Hepatocyte (in vitro differentiated cells): ENCODE data around the gene SLC7A5. TPM values are rescaled to one million over a fixed set of nuclear protein-coding genes. Genes with fewer than 3 reads are reported as not detected.
"Not testable (repeated sequence)": the region's sequence is repeated elsewhere in the genome, so short reads cannot be mapped to it uniquely, and the experiment has no call there.

Experiments
- DNase-seq: peaks from one replicate; pipeline ENCODE4 v3.0.0-alpha.2; 2016; ENCODE audit warnings: low spot score
- H2AFZ ChIP-seq: fragments of 200-600 bp; sonication (generic); 2 replicates; pipeline ENCODE4 v1.6.0; 2016; ENCODE audit warnings: antibody characterized with exemption, mild to moderate bottlenecking
- H3K27ac ChIP-seq: fragments of 200-600 bp; sonication (generic); 2 replicates; pipeline ENCODE4 v1.5.1; 2016; ENCODE audit warnings: mild to moderate bottlenecking
- H3K27me3 ChIP-seq: fragments of 200-600 bp; sonication (generic); 2 replicates; pipeline ENCODE4 v1.6.1; 2016
- H3K36me3 ChIP-seq: fragments of 200-600 bp; sonication (generic); replicated peaks from 2 replicates; pipeline ENCODE4 v1.5.1; 2016; ENCODE audit warnings: low read depth; ENCODE audit not compliant: insufficient read depth
- H3K4me1 ChIP-seq: fragments of 200-600 bp; sonication (generic); 2 replicates; pipeline ENCODE4 v1.5.1; 2016; ENCODE audit warnings: mild to moderate bottlenecking, moderate library complexity; ENCODE audit not compliant: insufficient read depth
- H3K4me2 ChIP-seq: fragments of 200-600 bp; sonication (generic); 2 replicates; pipeline ENCODE4 v1.6.0; 2016
- H3K4me3 ChIP-seq: fragments of 200-600 bp; sonication (generic); 2 replicates; pipeline ENCODE4 v1.5.1; 2016; ENCODE audit warnings: mild to moderate bottlenecking
- H3K79me2 ChIP-seq: fragments of 200-600 bp; sonication (generic); 2 replicates; pipeline ENCODE4 v1.6.0; 2017; ENCODE audit warnings: mild to moderate bottlenecking
- H3K9me2 ChIP-seq: fragments of 200-600 bp; sonication (generic); replicated peaks from 2 replicates; pipeline ENCODE4 v1.6.0; 2017; ENCODE audit warnings: mild to moderate bottlenecking; ENCODE audit not compliant: insufficient read depth
- H3K9me3 ChIP-seq: fragments of 200-600 bp; sonication (generic); 2 replicates; pipeline ENCODE4 v1.5.1; 2016; ENCODE audit warnings: low read depth, mild to moderate bottlenecking
- H4K20me1 ChIP-seq: fragments of 200-600 bp; sonication (generic); 2 replicates; pipeline ENCODE4 v1.6.0; 2016; ENCODE audit warnings: mild to moderate bottlenecking; ENCODE audit not compliant: insufficient read depth, poor library complexity, severe bottlenecking
- CTCF ChIP-seq: fragments of 200-600 bp; sonication (generic); IDR thresholded peaks from 2 replicates; pipeline ENCODE4 v1.5.1; 2016; ENCODE audit warnings: antibody characterized with exemption, mild to moderate bottlenecking; ENCODE audit not compliant: poor library complexity
- EZH2 ChIP-seq: fragments of 200-600 bp; sonication (generic); IDR thresholded peaks from 2 replicates; pipeline ENCODE4 v1.6.1; 2016; ENCODE audit warnings: antibody characterized with exemption, mild to moderate bottlenecking, borderline replicate concordance
- EZH2phosphoT487 ChIP-seq: fragments of 200-600 bp; sonication (generic); IDR thresholded peaks from one replicate; pipeline ENCODE4 v1.6.1; 2018; ENCODE audit warnings: antibody characterized with exemption, mild to moderate bottlenecking, low read depth, moderate library complexity; ENCODE audit not compliant: unreplicated experiment, severe bottlenecking
- WGBS: methylation state at CpG from one replicate; pipeline ENCODE4 v1.1.6; 2016; ENCODE audit warnings: low lambda C conversion rate; ENCODE audit errors: missing lambda C conversion rate; 5-methylcytosine and 5-hydroxymethylcytosine counted together
- polyA plus RNA-seq: library from polyadenylated mRNA; unstranded; fragments of >200 nt; fragmentation: Nextera tagmentation; extraction: Ambion mirVana; gene quantifications from 2 replicates; pipeline ENCODE4 v1.2.1, GENCODE V29; 2016
- total RNA-seq: library from RNA; depleted of rRNA; stranded (reverse); fragments of >200 nt; gene quantifications from 2 replicates; pipeline ENCODE4 v1.2.3, GENCODE V29; 2014

Gene SLC7A5
- total and polyA plus RNA-seq, 2 experiments from 2014 or later: 29.3 to 52.5 TPM

- not testable (repeated sequence) for H3K9me3 ChIP-seq, H3K36me3 ChIP-seq, H2AFZ ChIP-seq, H3K9me2 ChIP-seq, H3K27me3 ChIP-seq, H4K20me1 ChIP-seq
- peak; percentile 61 for DNase-seq
- H3K79me2 ChIP-seq: peaks cover 43% of the 10 kb centered on the region
- peak overlapping the region; percentile 75 for H3K27ac ChIP-seq
- peak overlapping the region; percentile 90 for H3K4me3 ChIP-seq
- peak overlapping the region; percentile 91 for H3K4me2 ChIP-seq
- WGBS: 4% methylated on average over 36 of the region's 37 CpGs
- peaks cover 29% of the 10 kb centered on the region for H3K4me1 ChIP-seq
Measured at GRCh38 chr16:87868254-87869029, 865 bp downstream of the SLC7A5 start.

DNA sequence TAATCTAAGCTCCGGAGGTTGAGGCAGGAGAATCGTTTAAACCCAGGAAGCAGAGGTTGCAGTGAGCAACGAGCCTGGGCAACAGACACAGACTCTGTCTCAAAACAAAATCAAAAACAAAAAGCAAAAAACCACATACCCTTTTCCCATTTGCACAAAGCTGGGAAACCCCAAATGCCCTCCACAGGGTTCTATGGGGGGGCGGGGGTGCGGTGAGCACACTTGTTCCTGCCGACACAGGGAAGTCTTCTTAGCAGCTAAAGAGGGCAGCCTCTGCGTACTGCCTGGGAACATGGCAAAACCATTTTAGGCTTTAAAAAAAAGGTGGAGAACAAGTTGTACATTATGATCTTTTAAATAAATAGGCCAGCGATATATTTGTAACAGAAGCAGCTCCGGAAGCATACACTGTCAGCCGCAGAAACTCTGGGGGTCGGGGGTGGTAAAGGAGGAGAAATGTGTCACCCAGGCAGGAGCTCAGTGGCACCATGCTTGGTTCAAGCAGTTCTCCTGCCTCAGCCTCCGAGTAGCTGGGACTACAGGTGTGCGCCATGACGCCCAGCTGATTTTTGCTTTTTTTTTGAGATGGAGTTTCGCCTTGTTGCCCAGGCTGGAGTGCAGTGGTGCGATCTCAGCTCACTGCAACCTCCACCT, 3.3 kb downstream of the SLC7A5 start:
- not testable (repeated sequence) for H3K4me3 ChIP-seq, DNase-seq, H3K9me2 ChIP-seq, H3K27me3 ChIP-seq, H3K27ac ChIP-seq, H4K20me1 ChIP-seq, H3K9me3 ChIP-seq, H3K36me3 ChIP-seq, H2AFZ ChIP-seq
- Histone ChIP-seq H3K4me2 (peak overlapping the region; percentile 91), H3K79me2 (peaks cover 64% of the 10 kb centered on the region), H3K4me1 (peaks cover 18% of the 10 kb centered on the region)
- WGBS: 77% methylated on average over 16 of the region's 16 CpGs

DNA sequence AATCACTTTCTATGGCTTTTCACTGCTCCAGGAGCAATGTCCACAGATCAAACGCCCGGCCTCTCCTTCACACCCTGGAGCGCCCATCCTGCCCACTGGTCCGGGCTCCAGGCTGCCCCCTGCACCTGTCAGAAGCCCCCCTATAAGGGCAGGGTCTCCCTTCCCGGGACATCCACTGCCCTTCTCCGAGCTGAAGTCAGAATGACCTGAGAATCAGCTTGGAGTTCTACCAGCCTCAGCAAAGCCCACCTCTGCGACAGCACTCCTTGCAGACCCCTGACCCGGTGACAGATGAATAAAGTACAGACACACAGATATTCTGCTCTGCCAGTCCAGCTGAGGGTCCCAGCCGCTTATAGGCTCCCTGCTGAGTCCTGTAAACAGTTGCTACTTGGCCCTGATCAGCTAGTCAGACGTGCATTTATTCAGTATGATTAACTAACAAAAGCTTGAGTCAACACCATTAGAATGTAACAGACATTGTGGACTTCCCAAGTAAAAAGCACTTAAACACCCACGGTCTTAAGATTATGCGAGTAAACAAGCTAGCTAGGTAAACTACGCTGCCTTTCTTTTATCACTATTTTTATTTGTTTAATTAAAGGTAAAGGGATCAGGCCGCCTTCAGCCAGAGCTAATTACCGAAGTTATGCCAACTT, 4.8 kb downstream of the SLC7A5 start:
- Histone ChIP-seq H3K9me3 (no peaks in the 10 kb centered on the region), H3K27me3 (no peaks in the 10 kb centered on the region), H3K9me2 (no peaks in the 10 kb centered on the region), H3K4me2 (peak overlapping the region; percentile 44), H3K4me3 (no peak overlapping the region), H3K4me1 (peaks cover 11% of the 10 kb centered on the region), H2AFZ (no peak overlapping the region), H4K20me1 (peaks cover 9% of the 10 kb centered on the region), H3K36me3 (no peaks in the 10 kb centered on the region), H3K79me2 (peaks cover 76% of the 10 kb centered on the region), H3K27ac (peak overlapping the region; percentile 53)
- WGBS: 68% methylated on average over 15 of the region's 15 CpGs
- TF ChIP-seq EZH2 (no peak), CTCF (no peak), EZH2phosphoT487 (no peak)
- no peak for DNase-seq

GRCh38 chr16:87863327-87863635, 6.0 kb downstream of the SLC7A5 start:
- DNase-seq, H3K4me2 ChIP-seq, H3K4me3 ChIP-seq, H3K36me3 ChIP-seq, H3K9me3 ChIP-seq, H3K27me3 ChIP-seq, H4K20me1 ChIP-seq, H3K9me2 ChIP-seq, H3K4me1 ChIP-seq, H2AFZ ChIP-seq: not testable (repeated sequence)
- Histone ChIP-seq H3K27ac (peak overlapping the region; percentile 31), H3K79me2 (peaks cover 86% of the 10 kb centered on the region)
- WGBS: 87% methylated on average over 9 of the region's 9 CpGs

GRCh38 chr16:87862597-87863326, 6.5 kb downstream of the SLC7A5 start:
- H3K4me1 ChIP-seq, H3K9me3 ChIP-seq, H4K20me1 ChIP-seq, DNase-seq, H2AFZ ChIP-seq, H3K4me2 ChIP-seq, H3K36me3 ChIP-seq, H3K9me2 ChIP-seq, H3K27ac ChIP-seq, H3K27me3 ChIP-seq, H3K4me3 ChIP-seq: not testable (repeated sequence)
- WGBS: 92% methylated on average over 26 of the region's 26 CpGs
- peaks cover 91% of the 10 kb centered on the region for H3K79me2 ChIP-seq

DNA sequence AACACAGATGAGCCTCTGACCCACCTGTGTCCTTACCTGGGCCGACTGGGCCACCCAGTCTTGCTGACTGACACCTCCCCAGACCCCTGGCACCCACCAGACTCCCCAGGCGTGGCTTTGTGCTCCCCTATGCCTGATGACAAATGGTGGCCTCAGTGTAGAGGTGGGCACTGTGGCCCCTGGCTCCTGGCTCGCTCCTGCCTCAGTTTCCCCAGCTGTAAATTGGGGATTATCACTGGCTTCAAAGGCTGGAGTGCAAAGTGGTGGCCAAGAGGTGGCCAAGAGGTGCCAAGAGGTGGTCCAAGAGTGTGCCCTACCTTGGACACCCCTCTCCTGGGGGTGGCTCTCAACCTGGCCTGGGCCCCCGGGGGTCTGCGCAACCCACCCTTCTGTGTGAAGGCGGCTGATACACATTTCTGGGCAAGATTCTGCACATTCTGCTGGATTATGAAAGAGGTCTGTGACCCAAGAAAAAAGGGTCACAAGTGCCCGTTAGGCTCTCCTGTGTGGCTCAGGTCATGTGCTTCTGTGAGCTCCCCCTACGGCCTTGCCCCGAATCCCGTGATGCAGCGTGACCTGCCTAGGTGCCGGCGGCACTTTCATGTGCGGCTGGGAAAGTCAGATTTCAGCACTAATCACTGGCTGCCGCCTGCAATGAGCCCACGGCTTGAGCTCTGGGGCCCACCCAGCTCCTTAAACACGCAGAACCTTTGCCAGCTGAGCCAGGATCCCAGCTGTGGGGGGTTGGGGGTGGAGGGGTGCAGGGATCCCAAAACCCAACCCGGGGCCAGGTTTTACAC, 7.8 kb downstream of the SLC7A5 start:
- not testable (repeated sequence) for H3K9me3 ChIP-seq, H3K27ac ChIP-seq, DNase-seq, H3K9me2 ChIP-seq, H3K27me3 ChIP-seq, H3K36me3 ChIP-seq, H3K4me2 ChIP-seq, H4K20me1 ChIP-seq, H3K4me3 ChIP-seq, H2AFZ ChIP-seq
- WGBS: 86% methylated on average over 18 of the region's 18 CpGs
- peaks cover 84% of the 10 kb centered on the region for H3K79me2 ChIP-seq
- peaks cover 11% of the 10 kb centered on the region for H3K4me1 ChIP-seq
